Measurements from ENCODE around the gene WDFY2. TPM values are rescaled to one million over a fixed set of nuclear protein-coding genes. Genes with fewer than 3 reads are reported as not detected.

Gene WDFY2
- polyA plus RNA-seq, 3 donors, result 6.5 to 40.1 (median 9.1) TPM

DNA sequence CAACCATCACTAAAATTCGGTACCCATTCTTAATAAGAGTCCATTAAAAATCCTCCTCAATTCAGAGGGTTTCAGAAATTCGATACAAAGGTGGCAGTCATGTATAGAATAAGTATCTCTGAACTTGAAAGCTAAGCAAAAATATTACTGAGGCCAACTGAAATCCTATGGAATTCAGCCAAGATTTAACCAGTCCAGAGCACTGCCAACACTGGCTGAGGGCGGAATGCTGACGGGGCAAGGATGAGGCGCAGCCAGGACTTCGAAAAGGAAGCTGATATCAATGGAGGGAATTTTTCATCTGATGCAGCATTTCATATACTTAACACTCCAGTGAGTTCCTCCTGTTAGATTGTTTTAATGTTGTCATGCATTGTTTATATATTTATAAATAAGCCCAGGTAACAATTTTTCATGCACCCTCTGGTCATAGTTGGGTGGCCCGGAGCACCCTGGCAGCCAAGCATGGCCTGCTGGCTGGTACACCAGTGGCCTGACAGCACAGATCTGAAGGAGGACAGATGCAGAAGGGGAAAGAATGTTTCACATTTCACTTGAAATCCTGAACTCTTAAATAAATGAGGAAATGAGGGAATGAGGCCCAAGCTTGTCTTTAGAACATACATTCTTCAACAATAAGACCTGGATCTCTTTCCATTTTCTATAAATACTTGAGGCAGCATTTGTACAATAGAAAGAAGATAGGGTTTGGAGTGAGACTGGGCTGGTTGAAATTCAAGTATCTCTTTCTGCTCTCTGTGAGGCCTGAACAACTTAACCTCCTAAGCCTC, 41.5 kb downstream of the WDFY2 start:
- peaks cover 17 to 26% of the 10 kb centered on the region in 2 donors for H3K4me1 ChIP-seq (ENCODE audit: control insufficient read depth in 1 of 2, insufficient read depth in 2 of 2, low read length in 2 of 2)
- peak overlapping the region; percentile 21 to 80 (median 72) for H3K27ac Mint-ChIP-seq
- no peaks in the 10 kb centered on the region for H3K27me3 Mint-ChIP-seq (ENCODE audit: low read depth in 3 of 3)
- no peaks in the 10 kb centered on the region for H3K9me3 Mint-ChIP-seq
- DNase-seq, result no peak
- peaks cover 57% of the 10 kb centered on the region for H3K4me1 Mint-ChIP-seq
- H2AFZ ChIP-seq (ENCODE audit: insufficient read depth, low read depth, low read length, poor library complexity, severe bottlenecking), result no peak overlapping the region
- no peak overlapping the region for H3K4me3 Mint-ChIP-seq
- H3K79me2 ChIP-seq (ENCODE audit: insufficient read depth, low read length), result peaks cover 100% of the 10 kb centered on the region
- H3K27me3 ChIP-seq (ENCODE audit: control insufficient read depth in 2 of 2, insufficient read depth in 2 of 2, low read length in 2 of 2), result no peaks in the 10 kb centered on the region
- H3K4me2 ChIP-seq (replicated peaks; ENCODE audit: extremely low read depth, low read length, poor library complexity, severe bottlenecking), result no peak overlapping the region
- H3K36me3 Mint-ChIP-seq, result peaks cover 1 to 12% of the 10 kb centered on the region in 2 donors
- H4K20me1 ChIP-seq (ENCODE audit: insufficient read depth, low read length), result peaks cover 100% of the 10 kb centered on the region
- no CpG with 5 or more reads among the region's 7 CpGs for WGBS (ENCODE audit: insufficient coverage)
- no peak overlapping the region for H3K9ac ChIP-seq (ENCODE audit: insufficient read depth, low read length, poor library complexity, severe bottlenecking)
- peak overlapping the region in 1 of 2 donors; percentile 63 for H3K27ac ChIP-seq (ENCODE audit: low read depth in 1 of 2, low read length in 2 of 2)
- no peak overlapping the region for H3K4me3 ChIP-seq (replicated peaks in 1 of 3; ENCODE audit: low read depth in 2 of 3, low read length in 3 of 3)
- no peak for TF ChIP-seq CTCF (IDR thresholded peaks at IDR 0.05)
- intact Hi-C loops (cut with micrococcal nuclease), result no loop called here
- H3K36me3 ChIP-seq (replicated peaks in 1 of 2; ENCODE audit: control insufficient read depth in 1 of 2, insufficient read depth in 2 of 2, low read length in 2 of 2), result no peaks in the 10 kb centered on the region
- H3K9me3 ChIP-seq (replicated peaks in 1 of 2; ENCODE audit: control insufficient read depth in 1 of 2, insufficient read depth in 1 of 2, low read length in 2 of 2), result no peaks in the 10 kb centered on the region

GRCh38 chr13:51626749-51627148, 42.5 kb downstream of the WDFY2 start:
- Histone ChIP-seq H4K20me1 (ENCODE audit: insufficient read depth, low read length) (peaks cover 96% of the 10 kb centered on the region), H3K27me3 (ENCODE audit: control insufficient read depth in 2 of 2, insufficient read depth in 2 of 2, low read length in 2 of 2) (no peaks in the 10 kb centered on the region), H3K36me3 (replicated peaks in 1 of 2; ENCODE audit: control insufficient read depth in 1 of 2, insufficient read depth in 2 of 2, low read length in 2 of 2) (no peaks in the 10 kb centered on the region), H3K9me3 (replicated peaks in 1 of 2; ENCODE audit: control insufficient read depth in 1 of 2, insufficient read depth in 1 of 2, low read length in 2 of 2) (no peaks in the 10 kb centered on the region), H3K27ac (ENCODE audit: low read depth in 1 of 2, low read length in 2 of 2) (peak overlapping the region in 1 of 2 donors; percentile 57), H3K4me1 (ENCODE audit: control insufficient read depth in 1 of 2, insufficient read depth in 2 of 2, low read length in 2 of 2) (peaks cover 25 to 35% of the 10 kb centered on the region in 2 donors), H3K4me3 (replicated peaks in 1 of 3; ENCODE audit: low read depth in 2 of 3, low read length in 3 of 3) (no peak overlapping the region), H2AFZ (ENCODE audit: insufficient read depth, low read depth, low read length, poor library complexity, severe bottlenecking) (no peak overlapping the region), H3K9ac (ENCODE audit: insufficient read depth, low read length, poor library complexity, severe bottlenecking) (no peak overlapping the region), H3K4me2 (replicated peaks; ENCODE audit: extremely low read depth, low read length, poor library complexity, severe bottlenecking) (no peak overlapping the region), H3K79me2 (ENCODE audit: insufficient read depth, low read length) (peaks cover 100% of the 10 kb centered on the region)
- DNase-seq, result no peak
- H3K4me1 Mint-ChIP-seq, result peaks cover 62% of the 10 kb centered on the region
- peaks cover 0 to 1% (median 0%) of the 10 kb centered on the region in 7 donors for H3K9me3 Mint-ChIP-seq
- H3K27ac Mint-ChIP-seq, result peak overlapping the region in 3 of 7 donors; percentile 46 to 86 (median 68)
- intact Hi-C loops (cut with micrococcal nuclease), result no loop called here
- WGBS (ENCODE audit: insufficient coverage), result 96% methylated on average over 3 of the region's 3 CpGs
- no peaks in the 10 kb centered on the region for H3K27me3 Mint-ChIP-seq (ENCODE audit: low read depth in 3 of 3)
- H3K36me3 Mint-ChIP-seq, result peaks cover 1 to 12% of the 10 kb centered on the region in 2 donors
- H3K4me3 Mint-ChIP-seq, result no peak overlapping the region
- no peak for TF ChIP-seq CTCF (IDR thresholded peaks at IDR 0.05)
